Adipocyte (in vitro differentiated cells): ENCODE results near the gene RYR3.

Experiments used
- DNase-seq: peaks from one replicate; pipeline ENCODE4 v3.0.0-alpha.2; 2015; ENCODE audit warnings: low read depth
- H3K27me3 ChIP-seq: replicated peaks from 2 replicates; pipeline ENCODE4 v1.7.0; 2013; ENCODE audit warnings: mild to moderate bottlenecking, low read length, moderate library complexity; ENCODE audit not compliant: control insufficient read depth, insufficient read depth
- H3K36me3 ChIP-seq: 2 replicates; pipeline ENCODE4 v1.7.0; 2013; ENCODE audit warnings: low read length, mild to moderate bottlenecking, moderate library complexity; ENCODE audit not compliant: control insufficient read depth, insufficient read depth, severe bottlenecking
- H3K4me1 ChIP-seq: 2 replicates; pipeline ENCODE4 v1.7.0; 2013; ENCODE audit warnings: mild to moderate bottlenecking, low read length, moderate library complexity; ENCODE audit not compliant: control insufficient read depth, insufficient read depth
- H3K4me3 ChIP-seq: 2 replicates; pipeline ENCODE4 v1.7.0; 2013; ENCODE audit warnings: mild to moderate bottlenecking, low read length, moderate library complexity
- H3K9ac ChIP-seq: 2 replicates; pipeline ENCODE4 v1.7.0; 2013; ENCODE audit warnings: mild to moderate bottlenecking, low read length, moderate library complexity
- H3K9me3 ChIP-seq: 2 replicates; pipeline ENCODE4 v1.7.0; 2013; ENCODE audit warnings: mild to moderate bottlenecking, low read length, moderate library complexity; ENCODE audit not compliant: control insufficient read depth

Gene RYR3

GRCh38 chr15:33778852-33779251 is 468.1 kb downstream of the RYR3 start:
- Histone ChIP-seq H3K4me1 (peaks cover 16% of the 10 kb centered on the region), H3K9ac (no peak overlapping the region), H3K4me3 (no peak overlapping the region), H3K27me3 (peaks cover 4% of the 10 kb centered on the region), H3K36me3 (no peaks in the 10 kb centered on the region), H3K9me3 (no peaks in the 10 kb centered on the region)
- DNase-seq: no peak

- H3K27me3 ChIP-seq: peaks cover 8% of the 10 kb centered on the region
- no peak for DNase-seq
- no peaks in the 10 kb centered on the region for H3K36me3 ChIP-seq
- peaks cover 16% of the 10 kb centered on the region for H3K4me1 ChIP-seq
- no peaks in the 10 kb centered on the region for H3K9me3 ChIP-seq
- H3K4me3 ChIP-seq: no peak overlapping the region
- no peak overlapping the region for H3K9ac ChIP-seq
Observed at GRCh38 chr15:33780011-33780768, 469.4 kb downstream of the RYR3 start.

- H3K9me3 ChIP-seq: no peaks in the 10 kb centered on the region
- H3K4me1 ChIP-seq: peaks cover 7% of the 10 kb centered on the region
- H3K27me3 ChIP-seq: peaks cover 5% of the 10 kb centered on the region
- no peak for DNase-seq
- no peak overlapping the region for H3K9ac ChIP-seq
- no peaks in the 10 kb centered on the region for H3K36me3 ChIP-seq
- H3K4me3 ChIP-seq: no peak overlapping the region
Observed at GRCh38 chr15:33782966-33783365, 472.2 kb downstream of the RYR3 start.

- no peak overlapping the region for H3K9ac ChIP-seq
- no peaks in the 10 kb centered on the region for H3K9me3 ChIP-seq
- H3K4me3 ChIP-seq: no peak overlapping the region
- DNase-seq: no peak
- H3K4me1 ChIP-seq: peaks cover 2% of the 10 kb centered on the region
- no peaks in the 10 kb centered on the region for H3K36me3 ChIP-seq
- H3K27me3 ChIP-seq: peaks cover 5% of the 10 kb centered on the region
Observed at GRCh38 chr15:33785366-33785765, 474.6 kb downstream of the RYR3 start.

- no peaks in the 10 kb centered on the region for H3K9me3 ChIP-seq
- no peak overlapping the region for H3K4me3 ChIP-seq
- H3K27me3 ChIP-seq: peaks cover 3% of the 10 kb centered on the region
- no peak overlapping the region for H3K9ac ChIP-seq
- peak; percentile 19 for DNase-seq
- H3K4me1 ChIP-seq: peaks cover 2% of the 10 kb centered on the region
- no peaks in the 10 kb centered on the region for H3K36me3 ChIP-seq
Observed at GRCh38 chr15:33788906-33789540, 478.3 kb downstream of the RYR3 start.

- H3K9me3 ChIP-seq: no peaks in the 10 kb centered on the region
- no peaks in the 10 kb centered on the region for H3K36me3 ChIP-seq
- peaks cover 26% of the 10 kb centered on the region for H3K27me3 ChIP-seq
- DNase-seq: no peak
- no peaks in the 10 kb centered on the region for H3K4me1 ChIP-seq
- H3K4me3 ChIP-seq: no peak overlapping the region
- H3K9ac ChIP-seq: no peak overlapping the region
Observed at GRCh38 chr15:33794453-33794852, 483.7 kb downstream of the RYR3 start.

- no peak overlapping the region for H3K4me3 ChIP-seq
Observed at GRCh38 chr15:33795070-33795469, 484.3 kb downstream of the RYR3 start.

GRCh38 chr15:33797651-33798050 is 486.9 kb downstream of the RYR3 start:
- Histone ChIP-seq H3K36me3 (no peaks in the 10 kb centered on the region), H3K27me3 (peaks cover 30% of the 10 kb centered on the region), H3K9ac (no peak overlapping the region), H3K4me1 (peaks cover 8% of the 10 kb centered on the region), H3K9me3 (peaks cover 2% of the 10 kb centered on the region), H3K4me3 (no peak overlapping the region)
- DNase-seq: no peak

More at GRCh38 chr15:33795070-33795469, 484.3 kb downstream of the RYR3 start:
- Histone ChIP-seq H3K9me3 (no peaks in the 10 kb centered on the region), H3K9ac (no peak overlapping the region), H3K4me1 (no peaks in the 10 kb centered on the region), H3K36me3 (no peaks in the 10 kb centered on the region), H3K27me3 (peaks cover 30% of the 10 kb centered on the region)
- DNase-seq: no peak

- DNase-seq: peak; percentile 60
- Histone ChIP-seq H3K36me3 (no peaks in the 10 kb centered on the region), H3K4me1 (peaks cover 8% of the 10 kb centered on the region), H3K4me3 (no peak overlapping the region), H3K9ac (no peak overlapping the region), H3K9me3 (peaks cover 2% of the 10 kb centered on the region), H3K27me3 (peaks cover 44% of the 10 kb centered on the region)
Observed at GRCh38 chr15:33801954-33802353, 491.2 kb downstream of the RYR3 start.

GRCh38 chr15:33807665-33808064 is 496.9 kb downstream of the RYR3 start:
- H3K36me3 ChIP-seq: no peaks in the 10 kb centered on the region
- no peak overlapping the region for H3K4me3 ChIP-seq
- peaks cover 8% of the 10 kb centered on the region for H3K4me1 ChIP-seq
- peaks cover 48% of the 10 kb centered on the region for H3K27me3 ChIP-seq
- DNase-seq: no peak
- peaks cover 17% of the 10 kb centered on the region for H3K9me3 ChIP-seq
- H3K9ac ChIP-seq: no peak overlapping the region

GRCh38 chr15:33808720-33809457 is 498.1 kb downstream of the RYR3 start:
- peaks cover 55% of the 10 kb centered on the region for H3K27me3 ChIP-seq
- peaks cover 8% of the 10 kb centered on the region for H3K4me1 ChIP-seq
- no peak overlapping the region for H3K9ac ChIP-seq
- DNase-seq: peak; percentile 55
- H3K9me3 ChIP-seq: peaks cover 17% of the 10 kb centered on the region
- H3K4me3 ChIP-seq: no peak overlapping the region
- no peaks in the 10 kb centered on the region for H3K36me3 ChIP-seq
